Measurements from ENCODE around the gene GHR.

The GHR gene

DNA sequence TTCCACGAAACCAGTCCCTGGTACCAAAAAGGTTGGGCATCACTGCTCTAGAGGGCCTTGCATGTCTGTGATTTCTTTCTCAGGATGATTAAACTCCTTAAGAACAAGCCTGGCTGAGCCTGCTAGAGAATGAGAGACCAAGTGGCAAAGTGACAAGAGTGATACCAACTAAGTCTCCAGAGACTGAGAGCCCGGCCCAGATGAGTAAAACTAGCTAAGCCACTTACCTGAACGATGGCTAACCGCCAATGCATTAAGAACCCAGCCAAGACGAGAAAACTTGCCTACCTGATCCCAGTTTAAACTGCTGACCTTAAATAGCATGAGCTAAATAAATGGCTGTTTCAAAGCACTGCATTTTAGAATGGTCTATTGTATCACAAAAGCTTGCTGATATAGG, 327.8 kb downstream of the GHR start:
- TF ChIP-seq, protein P1, sequence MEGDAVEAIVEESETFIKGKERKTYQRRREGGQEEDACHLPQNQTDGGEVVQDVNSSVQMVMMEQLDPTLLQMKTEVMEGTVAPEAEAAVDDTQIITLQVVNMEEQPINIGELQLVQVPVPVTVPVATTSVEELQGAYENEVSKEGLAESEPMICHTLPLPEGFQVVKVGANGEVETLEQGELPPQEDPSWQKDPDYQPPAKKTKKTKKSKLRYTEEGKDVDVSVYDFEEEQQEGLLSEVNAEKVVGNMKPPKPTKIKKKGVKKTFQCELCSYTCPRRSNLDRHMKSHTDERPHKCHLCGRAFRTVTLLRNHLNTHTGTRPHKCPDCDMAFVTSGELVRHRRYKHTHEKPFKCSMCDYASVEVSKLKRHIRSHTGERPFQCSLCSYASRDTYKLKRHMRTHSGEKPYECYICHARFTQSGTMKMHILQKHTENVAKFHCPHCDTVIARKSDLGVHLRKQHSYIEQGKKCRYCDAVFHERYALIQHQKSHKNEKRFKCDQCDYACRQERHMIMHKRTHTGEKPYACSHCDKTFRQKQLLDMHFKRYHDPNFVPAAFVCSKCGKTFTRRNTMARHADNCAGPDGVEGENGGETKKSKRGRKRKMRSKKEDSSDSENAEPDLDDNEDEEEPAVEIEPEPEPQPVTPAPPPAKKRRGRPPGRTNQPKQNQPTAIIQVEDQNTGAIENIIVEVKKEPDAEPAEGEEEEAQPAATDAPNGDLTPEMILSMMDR (IDR thresholded peaks at IDR 0.05; ENCODE audit: poor library complexity, severe bottlenecking) = no peak
- DNase-seq (ENCODE audit: low spot score) (no peak), ATAC-seq (ENCODE audit: low read depth) (no peak)
- H3K27ac ChIP-seq (ENCODE audit: poor library complexity, severe bottlenecking) = no peak overlapping the region
- H3K27me3 ChIP-seq (ENCODE audit: insufficient read depth, poor library complexity, severe bottlenecking) = no peaks in the 10 kb centered on the region
- H3K9me3 ChIP-seq (ENCODE audit: severe bottlenecking) = no peaks in the 10 kb centered on the region
- H3K4me1 ChIP-seq (ENCODE audit: insufficient read depth, poor library complexity, severe bottlenecking) = no peaks in the 10 kb centered on the region
- no peaks in the 10 kb centered on the region for H3K36me3 ChIP-seq (ENCODE audit: low read depth)
- H3K4me3 ChIP-seq (ENCODE audit: severe bottlenecking) = no peak overlapping the region

DNA sequence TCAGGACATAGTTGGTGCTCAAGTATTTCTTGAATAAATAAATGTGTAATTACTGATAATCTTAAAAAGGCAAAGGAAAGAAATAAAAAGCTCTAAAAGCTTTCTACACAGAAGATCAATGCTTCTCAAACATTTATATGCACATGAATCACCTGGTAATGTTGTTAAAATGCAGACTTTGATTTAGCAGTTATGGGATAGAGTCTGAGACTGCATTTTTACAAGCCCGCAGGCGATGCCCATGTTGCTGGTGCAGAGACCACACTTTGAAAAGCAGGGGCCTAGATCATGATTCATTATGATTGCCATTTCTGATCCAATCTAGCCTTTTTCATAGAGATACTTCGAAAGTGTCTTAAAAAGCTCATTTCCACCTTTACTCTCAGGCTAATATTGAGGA, 329.9 kb downstream of the GHR start:
- Histone ChIP-seq H3K36me3 (ENCODE audit: low read depth) (no peaks in the 10 kb centered on the region), H3K27me3 (ENCODE audit: insufficient read depth, poor library complexity, severe bottlenecking) (no peaks in the 10 kb centered on the region), H3K9me3 (ENCODE audit: severe bottlenecking) (no peaks in the 10 kb centered on the region), H3K4me1 (ENCODE audit: insufficient read depth, poor library complexity, severe bottlenecking) (no peaks in the 10 kb centered on the region), H3K4me3 (ENCODE audit: severe bottlenecking) (no peak overlapping the region), H3K27ac (ENCODE audit: poor library complexity, severe bottlenecking) (no peak overlapping the region)
- no peak for DNase-seq (ENCODE audit: low spot score)
- TF ChIP-seq, protein P1 (IDR thresholded peaks at IDR 0.05; ENCODE audit: poor library complexity, severe bottlenecking) = no peak
- ATAC-seq (ENCODE audit: low read depth) = no peak

GRCh38 chr5:42756606-42757601, 333.7 kb downstream of the GHR start, which contains the start of gene CCDC152:
Gene CCDC152 (plus strand): TSS chr5:42756818. CDS start chr5:42759122, 2,304 bp downstream.
- H3K27ac ChIP-seq (ENCODE audit: poor library complexity, severe bottlenecking) = no peak within 1 kb of the TSS
- no peaks in the 10 kb centered on the region for H3K9me3 ChIP-seq (ENCODE audit: severe bottlenecking)
- no peaks in the 10 kb centered on the region for H3K27me3 ChIP-seq (ENCODE audit: insufficient read depth, poor library complexity, severe bottlenecking)
- TF ChIP-seq, protein P1 (IDR thresholded peaks at IDR 0.05; ENCODE audit: poor library complexity, severe bottlenecking) = no peak
- no peak within 1 kb of the TSS for H3K4me3 ChIP-seq (ENCODE audit: severe bottlenecking)
- DNase-seq (ENCODE audit: low spot score) (no peak), ATAC-seq (ENCODE audit: low read depth) (no peak)
- no peaks in the 10 kb centered on the region for H3K36me3 ChIP-seq (ENCODE audit: low read depth)
- H3K4me1 ChIP-seq (ENCODE audit: insufficient read depth, poor library complexity, severe bottlenecking) = peaks cover 6% of the 10 kb centered on the region

DNA sequence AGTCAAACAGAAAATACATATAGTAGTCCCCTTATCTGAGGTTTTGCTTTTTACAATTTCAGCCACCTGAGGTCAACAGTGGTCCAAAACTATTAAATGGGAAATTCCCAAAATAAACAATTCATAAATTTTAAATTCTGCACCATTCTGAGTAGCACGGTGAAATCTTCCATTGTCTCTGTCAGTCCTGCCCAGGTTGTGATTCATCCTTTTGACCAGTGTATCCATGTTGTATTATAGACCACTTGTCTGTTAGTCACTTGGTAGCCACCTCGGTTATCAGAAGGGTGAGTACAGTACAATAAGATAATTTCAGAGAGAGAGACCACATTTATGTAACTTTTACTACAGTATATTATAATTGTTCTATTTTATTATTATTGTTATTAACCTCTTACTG, 336.2 kb downstream of the GHR start:
- Histone ChIP-seq H3K4me1 (ENCODE audit: insufficient read depth, poor library complexity, severe bottlenecking) (peaks cover 6% of the 10 kb centered on the region), H3K36me3 (ENCODE audit: low read depth) (no peaks in the 10 kb centered on the region), H3K9me3 (ENCODE audit: severe bottlenecking) (peaks cover 1% of the 10 kb centered on the region), H3K27ac (ENCODE audit: poor library complexity, severe bottlenecking) (no peak overlapping the region), H3K27me3 (ENCODE audit: insufficient read depth, poor library complexity, severe bottlenecking) (no peaks in the 10 kb centered on the region), H3K4me3 (ENCODE audit: severe bottlenecking) (no peak overlapping the region)
- TF ChIP-seq, protein P1 (IDR thresholded peaks at IDR 0.05; ENCODE audit: poor library complexity, severe bottlenecking) = no peak
- no peak for DNase-seq (ENCODE audit: low spot score)
- peak; percentile 99 for ATAC-seq (ENCODE audit: low read depth)

DNA sequence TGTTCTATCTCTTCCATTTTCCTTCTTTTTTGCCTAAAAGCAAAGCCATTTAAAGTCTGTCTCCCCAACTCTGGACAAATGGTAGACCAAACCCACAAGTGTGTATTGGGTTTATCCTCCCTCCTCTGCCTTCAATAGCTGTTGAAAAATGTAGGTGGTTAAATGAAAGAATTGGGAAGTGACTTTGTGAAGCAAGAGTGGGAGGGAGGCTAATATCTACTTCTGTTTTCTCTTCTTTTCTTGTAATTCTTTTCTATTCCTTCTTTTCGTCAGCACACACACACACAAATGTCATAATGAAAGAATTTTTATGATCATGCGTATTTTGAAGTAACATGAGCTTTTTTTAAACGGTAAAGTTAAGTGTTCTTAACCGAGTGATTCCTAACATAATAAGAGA, 337.2 kb downstream of the GHR start:
- DNase-seq (ENCODE audit: low spot score) (no peak), ATAC-seq (ENCODE audit: low read depth) (no peak)
- Histone ChIP-seq H3K4me3 (ENCODE audit: severe bottlenecking) (no peak overlapping the region), H3K27ac (ENCODE audit: poor library complexity, severe bottlenecking) (no peak overlapping the region), H3K4me1 (ENCODE audit: insufficient read depth, poor library complexity, severe bottlenecking) (peaks cover 6% of the 10 kb centered on the region), H3K36me3 (ENCODE audit: low read depth) (no peaks in the 10 kb centered on the region), H3K9me3 (ENCODE audit: severe bottlenecking) (peaks cover 4% of the 10 kb centered on the region), H3K27me3 (ENCODE audit: insufficient read depth, poor library complexity, severe bottlenecking) (no peaks in the 10 kb centered on the region)
- TF ChIP-seq, protein P1 (IDR thresholded peaks at IDR 0.05; ENCODE audit: poor library complexity, severe bottlenecking) = no peak

All from RWPE2 (cell line).